Panc1 (cell line): ENCODE results near the gene ABCA8. TPM values are rescaled to one million over a fixed set of nuclear protein-coding genes. Genes with fewer than 3 reads are reported as not detected.

Experiments used
- ATAC-seq: fragments of 200-7000 bp; cut with Tn5 transposase; 2 replicates; pipeline ENCODE4 v1.9.1; 2020; ENCODE audit warnings: mild to moderate bottlenecking, moderate library complexity
- BruUV-seq: library from RNA; stranded (reverse); fragments of 400-500 nt; replicated peaks from 2 replicates; lab custom pipeline; 2021; lab: Mats Ljungman, UMichigan
- CTCF ChIA-PET: fragments of 300-600 bp; sonication (Branson Sonifier 250); formaldehyde crosslinking; loops from one replicate; lab custom pipeline; 2022; ENCODE audit warnings: antibody characterized with exemption; lab: Charles Lee
- POLR2A ChIA-PET: fragments of 300-600 bp; sonication (Branson Sonifier 250); formaldehyde crosslinking; loops from one replicate; lab custom pipeline; 2022; ENCODE audit warnings: antibody characterized with exemption; lab: Charles Lee
- DNase-seq: peaks from one replicate; pipeline ENCODE4 v3.0.0-alpha.2; 2010; ENCODE audit warnings: low read depth, low spot score
- H3K27ac ChIP-seq: 2 replicates; pipeline ENCODE4 v1.5.1; 2011; ENCODE audit warnings: mild to moderate bottlenecking, low read length, inconsistent platforms
- H3K27me3 ChIP-seq: fragments of 200-500 bp; sonication (Bioruptor generic); 2 replicates; pipeline ENCODE4 v1.6.0; 2014; ENCODE audit warnings: low read length, inconsistent platforms; ENCODE audit not compliant: control insufficient read depth, insufficient read depth
- H3K36me3 ChIP-seq: fragments of 200-500 bp; sonication (Bioruptor generic); 2 replicates; pipeline ENCODE4 v1.5.1; 2014; ENCODE audit warnings: inconsistent platforms, mild to moderate bottlenecking, low read length, moderate library complexity; ENCODE audit not compliant: control insufficient read depth, insufficient read depth
- H3K4me1 ChIP-seq: 2 replicates; pipeline ENCODE4 v1.5.1; 2011; ENCODE audit warnings: inconsistent platforms, mild to moderate bottlenecking, low read length, moderate library complexity; ENCODE audit not compliant: control insufficient read depth, insufficient read depth
- H3K4me3 ChIP-seq, 2 experiments: 2 replicates each; pipeline ENCODE4 v1.5.1; 2011 to 2012; ENCODE audit warnings: low read depth in 2 of 2, low read length in 2 of 2, mild to moderate bottlenecking in 2 of 2, inconsistent platforms in 1 of 2, moderate library complexity in 1 of 2
- H3K9me3 ChIP-seq: fragments of 200-500 bp; sonication (Bioruptor generic); 2 replicates; pipeline ENCODE4 v1.5.1; 2014; ENCODE audit warnings: low read depth, mild to moderate bottlenecking, inconsistent platforms, low read length, moderate library complexity; ENCODE audit not compliant: control insufficient read depth, insufficient read depth
- POLR2AphosphoS5 ChIP-seq: IDR thresholded peaks from 2 replicates; pipeline ENCODE4 v1.6.1; 2012; ENCODE audit warnings: mild to moderate bottlenecking, low read depth, low read length, moderate library complexity
- SIN3A ChIP-seq: IDR thresholded peaks from 2 replicates; pipeline ENCODE4 v1.6.1; 2012; ENCODE audit warnings: low read depth, mild to moderate bottlenecking, low read length, moderate library complexity, borderline replicate concordance; ENCODE audit not compliant: insufficient read depth
- TCF7L2 ChIP-seq: IDR thresholded peaks from 2 replicates; pipeline ENCODE4 v1.6.1; 2011; ENCODE audit warnings: mild to moderate bottlenecking, low read depth, low read length, inconsistent platforms
- in situ Hi-C: cut with HindIII; loops from 2 replicates; pipeline ENCODE4 v1.10.0; 2016; ENCODE audit warnings: low sequenced_read_pairs, low pct_unique_long_range_greater_than_20kb
- intact Hi-C: fragments of 100-400 bp; cut with micrococcal nuclease; formaldehyde crosslinking; loops from one replicate; pipeline ENCODE4 v1.10.0; 2022; ENCODE audit not compliant: unreplicated experiment
- total RNA-seq: library from RNA; stranded (reverse); gene quantifications from one replicate; pipeline ENCODE4 v1.2.1, GENCODE V29; 2021; ENCODE audit not compliant: unreplicated experiment
- TF ChIP-seq, protein P1 (sequence below): fragments of 450-650 bp; IDR thresholded peaks from 2 replicates; pipeline ENCODE4 v1.5.1; 2017; ENCODE audit warnings: mild to moderate bottlenecking
- TF ChIP-seq, protein P2 (sequence below), 2 experiments: IDR thresholded peaks; 2 replicates each; pipeline ENCODE4 v1.6.1; 2011 to 2012; ENCODE audit warnings: low read depth in 2 of 2, control low read depth in 1 of 2, low read length in 1 of 2, mild to moderate bottlenecking in 1 of 2, moderate library complexity in 1 of 2; ENCODE audit not compliant: insufficient read depth in 1 of 2

The ABCA8 gene
- total RNA-seq, 1 experiment from 2014 or later: 0.23 TPM

DNA sequence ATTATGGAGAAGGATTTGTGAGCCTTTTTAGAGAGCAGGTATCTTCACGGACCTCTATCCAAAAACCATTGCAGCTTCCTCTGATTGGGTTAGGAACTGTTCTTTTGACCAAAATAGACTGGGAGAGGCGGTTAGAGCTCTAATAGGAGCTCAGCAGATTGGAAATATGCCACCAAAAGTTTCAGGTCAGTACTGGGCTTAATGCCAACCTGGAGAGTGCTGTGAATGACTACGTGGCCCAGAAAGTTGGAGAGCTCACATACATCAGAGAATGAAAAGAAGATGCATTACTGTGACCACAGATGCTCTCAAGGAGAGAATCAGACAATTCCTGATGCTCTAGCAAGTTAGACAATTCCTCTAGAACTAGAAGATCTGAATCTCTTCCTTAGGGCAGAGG, 86.5 kb downstream of the ABCA8 start:
- no peak for TF ChIP-seq TCF7L2
- TF ChIP-seq, protein P1, sequence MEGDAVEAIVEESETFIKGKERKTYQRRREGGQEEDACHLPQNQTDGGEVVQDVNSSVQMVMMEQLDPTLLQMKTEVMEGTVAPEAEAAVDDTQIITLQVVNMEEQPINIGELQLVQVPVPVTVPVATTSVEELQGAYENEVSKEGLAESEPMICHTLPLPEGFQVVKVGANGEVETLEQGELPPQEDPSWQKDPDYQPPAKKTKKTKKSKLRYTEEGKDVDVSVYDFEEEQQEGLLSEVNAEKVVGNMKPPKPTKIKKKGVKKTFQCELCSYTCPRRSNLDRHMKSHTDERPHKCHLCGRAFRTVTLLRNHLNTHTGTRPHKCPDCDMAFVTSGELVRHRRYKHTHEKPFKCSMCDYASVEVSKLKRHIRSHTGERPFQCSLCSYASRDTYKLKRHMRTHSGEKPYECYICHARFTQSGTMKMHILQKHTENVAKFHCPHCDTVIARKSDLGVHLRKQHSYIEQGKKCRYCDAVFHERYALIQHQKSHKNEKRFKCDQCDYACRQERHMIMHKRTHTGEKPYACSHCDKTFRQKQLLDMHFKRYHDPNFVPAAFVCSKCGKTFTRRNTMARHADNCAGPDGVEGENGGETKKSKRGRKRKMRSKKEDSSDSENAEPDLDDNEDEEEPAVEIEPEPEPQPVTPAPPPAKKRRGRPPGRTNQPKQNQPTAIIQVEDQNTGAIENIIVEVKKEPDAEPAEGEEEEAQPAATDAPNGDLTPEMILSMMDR: no peak
- TF ChIP-seq SIN3A: no peak
- no peak for TF ChIP-seq POLR2AphosphoS5
- TF ChIP-seq, protein P2, sequence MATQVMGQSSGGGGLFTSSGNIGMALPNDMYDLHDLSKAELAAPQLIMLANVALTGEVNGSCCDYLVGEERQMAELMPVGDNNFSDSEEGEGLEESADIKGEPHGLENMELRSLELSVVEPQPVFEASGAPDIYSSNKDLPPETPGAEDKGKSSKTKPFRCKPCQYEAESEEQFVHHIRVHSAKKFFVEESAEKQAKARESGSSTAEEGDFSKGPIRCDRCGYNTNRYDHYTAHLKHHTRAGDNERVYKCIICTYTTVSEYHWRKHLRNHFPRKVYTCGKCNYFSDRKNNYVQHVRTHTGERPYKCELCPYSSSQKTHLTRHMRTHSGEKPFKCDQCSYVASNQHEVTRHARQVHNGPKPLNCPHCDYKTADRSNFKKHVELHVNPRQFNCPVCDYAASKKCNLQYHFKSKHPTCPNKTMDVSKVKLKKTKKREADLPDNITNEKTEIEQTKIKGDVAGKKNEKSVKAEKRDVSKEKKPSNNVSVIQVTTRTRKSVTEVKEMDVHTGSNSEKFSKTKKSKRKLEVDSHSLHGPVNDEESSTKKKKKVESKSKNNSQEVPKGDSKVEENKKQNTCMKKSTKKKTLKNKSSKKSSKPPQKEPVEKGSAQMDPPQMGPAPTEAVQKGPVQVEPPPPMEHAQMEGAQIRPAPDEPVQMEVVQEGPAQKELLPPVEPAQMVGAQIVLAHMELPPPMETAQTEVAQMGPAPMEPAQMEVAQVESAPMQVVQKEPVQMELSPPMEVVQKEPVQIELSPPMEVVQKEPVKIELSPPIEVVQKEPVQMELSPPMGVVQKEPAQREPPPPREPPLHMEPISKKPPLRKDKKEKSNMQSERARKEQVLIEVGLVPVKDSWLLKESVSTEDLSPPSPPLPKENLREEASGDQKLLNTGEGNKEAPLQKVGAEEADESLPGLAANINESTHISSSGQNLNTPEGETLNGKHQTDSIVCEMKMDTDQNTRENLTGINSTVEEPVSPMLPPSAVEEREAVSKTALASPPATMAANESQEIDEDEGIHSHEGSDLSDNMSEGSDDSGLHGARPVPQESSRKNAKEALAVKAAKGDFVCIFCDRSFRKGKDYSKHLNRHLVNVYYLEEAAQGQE (IDR thresholded peaks at IDR 0.05; ENCODE audit: insufficient read depth in 1 of 2, low read depth in 2 of 2, low read length in 1 of 2): no peak
- intact Hi-C loops: no loop called here
- Histone ChIP-seq H3K27me3 (no peaks in the 10 kb centered on the region), H3K4me1 (no peaks in the 10 kb centered on the region), H3K36me3 (no peaks in the 10 kb centered on the region; the same call in 1 of the 2 replicates), H3K4me3 (no peak overlapping the region), H3K9me3 (no peaks in the 10 kb centered on the region), H3K27ac (no peak overlapping the region)
- CTCF ChIA-PET: interaction anchor here (0.5 kb wide), 1 partner anchor 378 kb away, joined by 3 read pairs; no protein-coding TSS in a partner anchor
- in situ Hi-C loops: no loop called here
- no TSS peak for BruUV-seq
- no peak for ATAC-seq
- DNase-seq: no peak
- POLR2A ChIA-PET: no interaction called here

DNA sequence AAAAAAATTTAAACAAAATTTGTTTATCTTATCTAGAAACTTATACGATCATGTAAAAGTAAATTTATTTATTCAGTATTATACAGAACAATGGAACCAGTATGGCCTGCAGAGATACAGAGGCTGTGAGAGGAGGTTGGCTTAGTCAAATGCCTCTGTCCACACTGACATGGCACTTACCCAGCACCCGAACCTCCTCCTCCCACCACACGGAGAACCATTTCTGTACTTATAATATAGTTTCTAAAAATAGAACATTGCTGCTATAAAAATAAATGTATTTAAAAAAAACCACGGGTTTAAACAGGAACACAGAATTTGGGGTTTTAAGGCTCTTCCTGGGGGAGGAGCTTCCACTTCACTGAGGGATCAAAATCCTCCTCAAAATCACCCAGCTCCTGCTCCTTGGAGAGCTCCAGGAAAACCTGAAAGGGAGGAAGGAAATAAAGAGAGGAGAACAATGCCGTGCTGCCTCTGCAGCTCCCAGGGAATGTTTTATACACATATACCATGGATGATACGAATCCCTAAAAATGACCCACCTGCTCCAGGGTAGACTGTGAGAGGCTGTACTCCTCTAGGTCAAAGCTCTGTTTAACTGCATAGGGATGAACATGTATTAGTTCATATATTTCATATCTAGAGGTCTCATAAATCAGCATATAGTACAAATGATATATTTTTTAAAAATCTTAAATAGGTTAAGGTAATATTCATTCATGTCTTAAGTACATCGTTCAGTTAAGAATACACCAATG, 87.3 kb downstream of the ABCA8 start:
- Histone ChIP-seq H3K4me1 (no peaks in the 10 kb centered on the region), H3K9me3 (no peaks in the 10 kb centered on the region), H3K36me3 (no peaks in the 10 kb centered on the region; the same call in 1 of the 2 replicates), H3K27ac (no peak overlapping the region), H3K27me3 (no peaks in the 10 kb centered on the region), H3K4me3 (no peak overlapping the region)
- DNase-seq (no peak), ATAC-seq (no peak)
- TF ChIP-seq, protein P2 (IDR thresholded peaks at IDR 0.05; ENCODE audit: insufficient read depth in 1 of 2, low read depth in 2 of 2, low read length in 1 of 2): no peak
- TF ChIP-seq, protein P1: no peak
- TF ChIP-seq SIN3A (no peak), TCF7L2 (no peak), POLR2AphosphoS5 (no peak)
- in situ Hi-C loops (no loop called here), intact Hi-C loops (no loop called here)
- CTCF ChIA-PET: interaction anchor here (0.5 kb wide), 1 partner anchor 379 kb away, joined by 3 read pairs; no protein-coding TSS in a partner anchor
- POLR2A ChIA-PET: no interaction called here
- no TSS peak for BruUV-seq
